SK-MEL-5 (cell line): Measurements from ENCODE around the gene SMCO4. TPM values are rescaled to one million over a fixed set of nuclear protein-coding genes. Genes with fewer than 3 reads are reported as not detected.

Experiments
- DNase-seq: peaks from one replicate; pipeline ENCODE4 v3.0.0-alpha.2; 2016; ENCODE audit warnings: low read depth, low spot score
- in situ Hi-C: cut with HindIII; loops from 2 replicates; pipeline ENCODE4 v1.10.0; 2016; ENCODE audit warnings: low sequenced_read_pairs, high pct_unique_total_duplicates, low pct_unique_long_range_greater_than_20kb
- total RNA-seq: library from RNA; depleted of rRNA; stranded (reverse); fragments of >200 nt; shearing (Covaris generic); gene quantifications from 2 replicates; pipeline ENCODE4 v1.2.3, GENCODE V29; 2014

SMCO4 gene
- total RNA-seq, 1 experiment from 2014 or later, result 50.7 TPM

DNA sequence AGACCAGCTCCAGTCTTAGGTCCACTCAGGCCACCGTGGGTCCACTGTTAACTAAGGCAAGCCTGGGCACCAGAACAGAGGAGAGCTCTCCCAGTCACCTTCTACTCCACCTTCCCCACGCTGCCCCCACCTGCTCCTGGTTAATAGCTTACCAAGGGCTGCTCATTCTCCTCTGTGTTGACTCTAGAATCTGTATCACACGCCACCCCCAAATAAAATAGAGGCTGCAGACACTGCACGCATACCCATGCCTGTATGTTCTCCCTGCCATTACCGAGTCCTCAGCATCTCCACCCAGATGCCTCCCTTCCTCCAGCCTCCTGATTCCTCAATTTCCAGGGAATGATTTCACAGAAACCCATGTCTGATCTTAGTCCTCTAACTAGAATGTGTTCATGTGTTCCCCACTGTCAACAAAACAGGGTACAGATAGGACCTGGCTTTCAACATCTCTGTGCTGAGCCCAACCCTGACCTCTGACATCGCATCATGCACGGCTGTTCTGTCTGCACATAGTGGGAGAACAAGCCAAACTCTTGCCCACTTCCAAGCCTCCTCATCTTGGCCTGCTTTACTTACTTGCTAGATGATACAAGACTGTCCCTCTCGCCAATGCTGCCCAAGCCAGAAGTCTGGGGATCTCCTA, 49.8 kb downstream of the SMCO4 start:
- no peak for DNase-seq
- in situ Hi-C loops, result no loop called here

DNA sequence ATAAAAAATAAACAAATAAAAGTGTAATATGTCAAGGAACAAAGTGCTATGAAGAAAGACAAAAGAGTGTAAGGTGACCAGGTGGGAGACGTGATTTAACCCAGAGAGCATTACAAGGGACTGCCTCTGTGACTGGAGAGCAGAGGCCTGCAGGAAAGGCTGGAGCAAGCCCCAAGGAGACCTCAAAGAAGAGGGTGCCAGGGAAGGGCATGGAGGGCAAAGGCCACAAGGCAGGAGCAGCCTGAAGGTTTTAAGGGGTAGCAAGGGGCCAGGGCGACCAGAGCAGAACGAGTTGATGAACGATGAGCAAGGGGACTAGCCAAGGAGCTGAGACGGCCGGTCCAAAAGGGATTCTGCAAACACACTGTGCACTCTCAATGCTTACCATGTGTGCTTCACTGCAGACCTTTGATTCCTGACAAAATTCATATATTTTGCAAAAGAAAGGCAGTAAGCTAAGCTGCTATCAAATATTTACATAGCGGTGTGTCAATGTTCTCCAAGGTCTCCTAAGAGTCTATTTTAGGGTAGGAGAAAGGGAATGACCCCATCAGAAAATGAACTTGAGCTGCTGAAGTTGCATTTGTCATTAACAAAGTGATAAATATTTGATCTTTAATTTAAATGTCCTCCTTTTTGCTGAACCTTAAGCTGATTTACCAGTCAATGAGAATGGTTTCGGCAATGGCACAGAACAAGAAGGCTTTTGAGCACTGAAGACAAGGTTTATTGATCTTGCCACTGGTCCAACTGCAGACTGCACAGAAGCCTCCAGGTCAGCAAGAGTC, 50.5 kb downstream of the SMCO4 start:
- DNase-seq, result no peak
- in situ Hi-C loops, result no loop called here

DNA sequence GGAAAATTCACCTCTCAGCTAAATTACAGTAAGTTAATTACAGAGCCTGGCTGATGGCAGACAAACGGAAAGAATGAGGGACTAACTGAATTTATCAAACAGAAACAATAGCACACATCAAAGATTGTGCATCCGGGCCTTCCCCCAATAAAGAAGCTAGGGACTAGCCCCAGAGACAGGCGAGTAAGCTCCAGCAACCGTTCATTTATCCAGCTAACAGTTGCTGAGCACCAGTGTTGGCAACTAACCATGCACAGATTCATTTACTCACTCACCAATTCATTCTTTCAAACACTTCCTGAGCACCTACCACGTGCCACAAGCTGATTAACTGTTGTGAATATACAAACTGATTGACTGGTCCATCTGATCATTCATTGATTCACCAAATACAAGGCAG, 51.2 kb downstream of the SMCO4 start:
- no peak for DNase-seq
- in situ Hi-C loops, result no loop called here

DNA sequence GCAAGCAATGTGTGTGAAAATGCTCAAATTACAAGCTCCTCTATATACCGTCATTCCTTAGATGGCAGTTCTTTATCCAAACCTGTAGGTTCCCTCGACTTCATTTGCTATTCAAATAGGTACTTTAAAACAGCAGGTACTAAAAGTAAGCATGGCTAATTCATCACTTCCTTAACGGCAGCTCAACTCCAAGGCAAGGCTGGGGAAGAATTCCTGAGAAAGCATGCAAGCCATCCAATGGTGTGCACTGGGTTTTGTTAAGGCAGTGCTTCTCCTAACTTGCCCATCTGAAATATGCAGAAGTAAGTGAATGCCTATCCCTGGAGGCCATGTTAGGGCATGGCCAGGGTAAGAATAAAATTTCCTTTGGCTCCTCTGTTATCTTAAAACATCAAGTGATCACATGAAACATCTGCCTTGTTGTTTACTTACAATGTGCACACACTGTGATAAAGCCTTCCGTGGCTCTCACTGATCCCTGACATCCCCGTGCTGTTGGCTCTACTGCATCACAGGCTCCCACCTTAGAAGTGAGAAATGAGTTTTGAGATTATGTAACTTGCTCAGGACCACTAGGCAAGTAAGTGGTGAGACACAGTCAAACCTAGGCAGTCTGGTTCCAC, 52.1 kb downstream of the SMCO4 start:
- DNase-seq, result no peak
- in situ Hi-C loops, result no loop called here

DNA sequence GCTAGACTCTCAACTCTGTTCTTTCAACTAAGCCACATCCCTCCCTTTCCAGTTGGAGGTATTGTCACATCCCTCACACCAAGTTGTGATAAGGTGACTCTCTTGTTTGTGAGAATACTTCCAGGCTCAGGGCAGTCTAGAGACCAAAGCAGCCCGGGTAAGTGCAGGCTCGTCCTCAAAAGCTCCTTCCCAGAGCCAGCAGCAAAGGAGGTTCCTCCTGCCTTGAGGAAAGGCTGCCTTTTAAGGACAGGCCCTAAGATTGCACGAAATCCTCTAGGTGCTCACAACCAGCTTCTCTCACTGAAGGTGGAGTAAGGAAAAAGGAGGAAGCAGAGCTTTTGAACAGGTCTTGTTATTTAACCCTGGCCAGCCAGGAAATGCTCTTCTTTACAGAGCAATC, 53.4 kb downstream of the SMCO4 start:
- in situ Hi-C loops, result no loop called here
- DNase-seq, result no peak

DNA sequence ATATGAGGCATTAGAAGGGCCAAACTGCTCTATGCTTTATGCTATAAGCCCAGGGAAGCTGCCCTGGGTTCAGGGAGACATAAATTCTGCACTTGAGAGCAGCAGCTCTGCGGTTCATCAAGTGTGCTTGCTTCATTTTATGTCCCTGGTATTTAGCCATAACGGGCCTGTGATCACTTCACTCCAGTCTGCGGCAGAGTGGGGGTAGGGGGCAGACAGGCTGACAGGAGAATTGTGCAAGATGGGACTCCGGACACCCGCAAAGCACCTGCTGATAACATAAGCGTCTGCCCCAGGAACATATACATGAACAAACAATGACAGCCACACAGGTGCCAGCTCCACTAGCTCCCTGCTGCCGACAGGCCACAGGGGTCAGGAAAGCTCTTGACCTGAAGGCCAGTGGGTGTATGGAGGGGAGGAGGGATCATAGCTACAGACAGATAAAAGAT, 56.1 kb downstream of the SMCO4 start:
- in situ Hi-C loops, result no loop called here
- no peak for DNase-seq

DNA sequence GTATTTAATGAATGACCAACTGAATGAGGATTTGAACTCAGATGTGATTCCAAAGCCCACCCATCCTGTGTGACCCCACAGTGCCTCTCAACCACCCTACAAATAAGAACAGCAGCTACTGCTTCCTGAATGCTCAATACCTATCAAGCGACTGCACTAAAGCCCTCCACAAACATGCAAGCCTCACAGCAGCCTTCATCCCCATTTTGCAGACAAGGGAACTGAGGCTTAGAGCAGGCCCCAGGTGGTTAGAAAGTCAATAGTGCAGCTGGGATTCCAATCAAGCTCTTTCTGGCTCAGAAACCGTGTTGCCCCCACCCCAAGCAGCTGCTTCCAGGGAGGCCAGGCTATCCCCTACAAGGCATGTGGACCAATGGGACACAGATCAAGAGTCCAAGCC, 57.2 kb downstream of the SMCO4 start:
- no peak for DNase-seq
- in situ Hi-C loops, result no loop called here

DNA sequence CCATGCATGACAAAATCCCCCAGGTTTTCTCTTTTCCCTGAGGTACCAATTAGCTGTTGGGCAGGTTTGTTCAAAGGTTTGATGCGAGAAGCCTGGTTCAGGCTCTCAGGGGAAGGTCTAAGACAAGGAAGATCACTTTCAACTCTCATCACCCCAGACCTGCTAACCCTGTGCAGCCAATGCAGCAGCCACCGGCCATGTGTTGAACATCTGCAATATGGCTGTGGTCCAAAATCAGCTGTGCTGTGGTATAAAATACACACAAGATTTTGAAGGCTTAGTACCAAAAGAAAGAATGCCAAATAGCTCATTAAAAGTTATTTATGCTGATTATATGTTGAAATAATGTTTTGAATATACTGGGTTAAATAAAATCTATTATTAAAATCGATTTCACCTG, 58.5 kb downstream of the SMCO4 start:
- no peak for DNase-seq
- in situ Hi-C loops, result no loop called here

DNA sequence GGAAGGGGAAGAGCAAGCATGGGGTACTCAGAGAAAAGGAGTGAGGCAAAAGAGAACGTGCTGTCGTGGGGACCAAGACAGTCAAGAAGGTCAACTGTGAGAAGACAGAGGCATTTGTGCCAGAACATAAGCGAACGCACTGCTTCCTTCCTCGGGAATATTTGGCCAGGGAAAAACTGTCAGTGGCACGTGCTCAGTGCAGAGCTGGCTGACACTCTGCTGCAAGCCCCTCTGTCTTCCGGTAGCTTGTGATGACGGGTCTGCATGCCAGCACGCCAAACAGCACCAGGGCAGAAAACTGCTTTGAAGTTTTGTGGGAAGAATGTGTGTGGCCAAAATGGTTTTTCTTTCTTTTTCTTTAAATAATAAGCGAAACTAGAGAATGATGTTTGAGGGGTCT, 60.6 kb downstream of the SMCO4 start:
- no peak for DNase-seq
- in situ Hi-C loops, result no loop called here

DNA sequence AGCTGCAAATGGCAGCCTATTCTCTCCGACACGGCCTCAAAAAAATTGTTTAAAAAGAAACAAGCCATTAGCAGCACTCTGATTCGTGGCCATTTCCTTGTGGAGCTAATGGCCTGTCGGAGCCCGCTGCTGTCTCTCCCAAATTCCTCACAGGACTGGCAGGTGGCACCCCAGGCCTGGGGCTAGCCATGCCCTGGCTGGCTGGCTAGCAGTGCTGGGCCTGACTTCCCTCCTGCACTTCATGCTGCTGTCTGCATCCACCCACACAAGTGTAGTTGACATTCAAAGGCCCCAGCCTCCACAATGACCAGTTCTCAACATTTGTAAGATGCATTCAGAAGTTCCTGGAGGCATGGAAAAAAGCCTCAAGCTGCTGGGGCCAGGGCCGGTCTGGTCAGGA, 61.5 kb downstream of the SMCO4 start:
- in situ Hi-C loops, result no loop called here

DNA sequence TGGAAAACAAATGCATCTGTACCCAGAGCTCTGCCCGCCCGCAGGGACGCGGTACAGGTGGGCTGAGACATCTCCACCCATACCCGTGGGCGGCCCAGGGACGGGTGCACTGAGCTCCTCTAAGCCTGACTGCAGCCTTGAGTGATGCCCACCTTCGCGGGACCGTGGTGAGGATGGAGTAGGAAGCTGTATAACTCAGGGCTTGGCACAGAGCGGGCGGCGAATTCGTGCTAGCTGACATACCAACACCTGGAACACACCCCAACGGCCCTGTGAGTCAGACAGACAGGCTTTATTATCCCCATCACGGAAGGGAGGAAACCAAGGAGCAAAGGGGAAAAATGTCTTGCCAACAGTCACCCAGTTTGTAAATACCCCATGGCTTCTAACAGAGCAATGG, 61.9 kb downstream of the SMCO4 start:
- in situ Hi-C loops, result no loop called here
- DNase-seq, result no peak

More for the DNA sequence above, 61.5 kb downstream of the SMCO4 start:
- peak; percentile 1 for DNase-seq

DNA sequence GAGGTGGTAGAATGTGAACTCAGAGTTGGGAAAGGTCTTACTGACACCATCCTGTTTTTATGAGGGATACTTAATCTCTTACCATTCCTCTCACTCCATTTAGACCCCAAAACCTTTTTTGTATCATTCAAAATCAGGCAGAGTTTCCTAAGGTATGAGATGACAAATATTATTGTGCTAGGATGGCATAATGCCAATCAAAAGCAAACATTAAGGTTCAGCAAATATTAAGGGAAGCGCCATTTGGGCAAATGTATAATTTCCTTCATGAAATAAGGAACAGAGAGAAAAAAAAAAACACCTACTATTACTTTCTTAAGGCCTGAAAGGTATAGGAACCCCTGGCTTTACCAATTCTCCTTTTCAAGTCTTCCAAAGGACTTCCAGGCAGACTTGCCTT, 62.4 kb downstream of the SMCO4 start:
- in situ Hi-C loops, result no loop called here

DNA sequence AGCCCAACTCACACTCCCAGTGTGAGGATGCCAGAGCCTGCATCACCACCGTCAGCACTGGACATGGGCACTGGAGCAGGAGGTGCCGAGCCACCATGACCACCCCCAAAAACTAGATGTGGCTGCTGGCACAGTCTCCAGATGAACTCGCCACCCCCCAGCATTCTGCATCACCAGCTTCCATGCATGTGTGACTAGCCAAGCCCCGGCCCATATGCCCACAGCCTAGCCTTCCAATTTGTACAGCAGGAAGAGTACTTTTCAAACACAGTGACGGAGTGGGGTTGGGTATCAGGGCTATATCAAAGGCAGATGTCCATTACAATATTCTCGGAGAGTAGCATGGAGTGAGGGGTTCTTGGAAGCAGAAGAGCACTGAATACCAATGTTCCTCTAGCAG, 62.9 kb downstream of the SMCO4 start:
- in situ Hi-C loops, result no loop called here
- no peak for DNase-seq

More for the DNA sequence above, 62.4 kb downstream of the SMCO4 start:
- no peak for DNase-seq

DNA sequence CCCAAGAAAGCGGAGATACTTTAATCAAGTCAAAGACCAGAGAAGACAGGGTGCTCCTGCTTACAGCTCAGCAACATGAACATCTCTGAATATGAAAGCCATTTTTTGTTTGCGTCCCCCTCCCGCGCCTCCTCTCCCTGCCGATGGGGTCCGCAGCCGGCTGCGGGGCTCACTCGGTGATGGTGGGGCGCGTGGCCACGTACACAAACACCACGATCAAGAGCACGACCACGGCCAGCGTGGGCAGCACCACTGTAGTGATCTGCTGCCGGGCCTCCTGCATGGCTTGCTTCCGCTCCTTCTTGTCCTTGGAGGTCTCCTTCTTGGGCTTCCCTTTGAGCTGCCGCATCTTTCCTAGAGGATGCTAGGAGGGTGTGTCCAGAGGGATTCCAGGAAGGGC, 64.3 kb downstream of the SMCO4 start:
- in situ Hi-C loops, result no loop called here
- no peak for DNase-seq

DNA sequence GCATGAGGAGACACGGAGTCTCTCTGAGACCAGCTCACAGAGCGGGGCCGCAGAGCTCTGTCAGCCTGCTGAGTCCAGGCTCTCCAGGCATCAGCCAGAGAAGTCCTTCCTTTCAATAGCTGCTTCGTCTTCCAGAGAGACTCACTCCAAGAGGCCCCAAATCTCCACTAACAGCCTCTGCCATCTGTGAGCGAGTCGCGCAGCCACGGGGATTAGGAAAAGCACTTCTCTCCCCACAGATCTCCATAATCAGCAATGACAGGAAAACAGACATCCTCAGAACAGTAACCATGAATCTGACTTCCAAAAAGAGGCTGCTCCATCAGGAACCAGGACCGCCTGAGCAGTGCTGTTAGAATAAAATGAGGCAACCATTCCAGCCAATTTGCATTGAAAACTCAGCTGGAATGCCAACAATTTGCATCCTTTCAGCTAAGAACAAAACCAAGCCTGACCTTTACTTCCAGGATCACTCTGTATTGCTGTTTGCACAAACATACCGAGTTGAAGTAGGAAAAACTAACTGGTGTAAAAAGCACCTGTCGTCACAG, 65.4 kb downstream of the SMCO4 start:
- DNase-seq, result no peak
- in situ Hi-C loops, result no loop called here

DNA sequence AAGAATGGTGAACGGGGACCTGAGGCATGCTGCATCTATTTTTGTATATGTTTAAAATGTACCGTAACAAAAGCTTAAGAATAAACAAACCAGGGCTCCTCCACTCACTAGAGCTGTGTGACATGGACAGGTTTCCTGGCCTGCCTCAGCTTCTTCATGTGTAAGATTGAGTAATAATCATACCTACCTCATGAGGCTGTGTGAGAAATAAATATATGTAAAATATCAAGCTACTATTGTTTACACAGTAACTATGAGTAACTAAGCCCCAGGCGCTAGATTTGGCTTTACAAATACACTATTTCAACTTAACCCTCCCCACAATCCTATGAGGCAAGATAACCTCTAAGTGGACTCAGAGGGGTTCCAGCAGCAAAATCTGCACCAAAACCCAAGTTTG, 66.4 kb downstream of the SMCO4 start:
- in situ Hi-C loops, result no loop called here
- DNase-seq, result no peak

DNA sequence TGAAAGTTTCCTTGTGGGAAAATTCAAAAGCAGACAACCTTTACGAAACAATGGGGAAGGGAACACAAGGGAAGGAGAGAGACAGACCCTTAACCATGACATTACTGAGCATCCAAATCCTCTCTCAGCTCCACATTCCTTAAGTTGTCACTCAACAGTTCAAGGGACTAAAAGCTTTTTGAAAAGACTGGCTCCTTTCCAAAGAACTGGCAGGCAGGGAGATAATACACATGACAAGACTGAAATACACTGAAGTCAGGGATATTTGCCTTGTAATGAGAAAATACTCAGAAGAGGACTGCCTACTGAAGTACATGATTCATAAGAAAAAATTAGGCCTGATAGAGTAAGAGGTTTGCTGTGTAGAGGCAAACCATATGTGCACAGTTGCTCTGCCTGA, 69.1 kb downstream of the SMCO4 start:
- no peak for DNase-seq
- in situ Hi-C loops, result no loop called here

DNA sequence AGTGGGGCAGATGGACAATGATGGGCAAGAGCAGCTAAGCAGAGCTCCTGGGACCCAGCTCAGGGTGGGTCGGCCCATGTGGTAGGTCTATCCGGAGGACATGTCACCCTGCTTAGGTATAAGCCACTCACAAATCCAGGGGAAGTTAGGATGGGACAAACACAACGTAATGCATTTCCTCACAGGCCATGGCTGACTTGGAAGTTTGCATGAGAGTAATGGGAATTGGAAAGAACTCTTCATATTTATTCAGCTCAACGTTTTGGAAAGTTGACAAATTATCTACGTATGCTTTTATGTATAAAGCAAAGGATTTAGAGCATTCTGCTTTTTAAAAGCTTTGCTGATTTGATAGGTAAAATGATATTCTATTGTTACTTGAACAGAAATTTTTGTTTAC, 74.9 kb downstream of the SMCO4 start:
- DNase-seq, result no peak
- in situ Hi-C loops, result no loop called here

DNA sequence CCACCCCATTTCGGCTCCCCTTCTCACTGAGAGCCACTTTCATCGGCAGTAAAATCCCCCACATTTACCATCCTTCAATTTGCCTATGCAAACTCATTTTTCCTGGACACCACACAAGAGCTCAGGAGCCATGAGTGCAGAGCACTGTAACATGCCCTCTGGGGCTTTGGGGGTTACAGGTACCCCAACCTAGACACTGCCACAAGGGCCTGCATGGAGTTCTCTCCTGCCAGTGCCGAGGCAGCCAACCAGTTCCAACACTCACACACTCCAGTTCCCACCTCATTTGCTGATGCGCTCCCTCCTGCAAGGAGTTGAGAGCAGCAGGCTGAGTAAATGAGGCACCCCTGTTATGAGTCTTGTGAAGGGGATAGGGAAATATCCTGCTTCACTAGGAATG, 76.1 kb downstream of the SMCO4 start:
- DNase-seq, result no peak
- in situ Hi-C loops, result no loop called here
